Embryonic facial prominence (tissue), 1 donor: ENCODE data around the gene GLI3.

Experiments
- DNase-seq: peaks from one replicate; pipeline ENCODE4 v3.0.0-alpha.2; 2016; ENCODE audit errors: extremely low spot score

Gene GLI3

DNA sequence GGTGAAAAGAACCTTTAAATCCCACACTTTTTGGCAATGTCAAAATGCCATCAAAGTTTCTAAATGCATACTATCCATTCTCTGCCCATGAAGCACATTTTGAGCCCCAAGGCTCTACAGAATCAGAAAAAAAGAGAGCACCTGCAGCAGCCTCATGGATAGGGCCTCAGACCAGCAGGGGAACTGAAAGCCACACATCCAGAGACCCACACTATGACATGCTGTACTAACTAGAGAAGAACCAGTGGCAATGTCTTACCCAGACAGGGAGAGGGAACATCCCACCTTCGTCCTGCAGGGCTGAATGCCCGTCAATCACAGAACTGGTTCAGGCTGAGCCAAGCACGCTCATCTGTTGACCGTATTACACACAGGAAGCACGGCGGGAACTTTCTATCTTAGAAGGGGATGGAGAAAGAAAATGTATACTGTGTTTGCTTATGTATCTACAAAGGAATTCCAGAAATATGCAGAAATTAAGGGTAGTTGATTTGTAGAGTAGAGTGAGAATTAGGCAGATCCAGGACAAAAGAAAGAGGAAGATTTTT, 237.2 kb downstream of the GLI3 start:
- DNase-seq, result no peak

DNA sequence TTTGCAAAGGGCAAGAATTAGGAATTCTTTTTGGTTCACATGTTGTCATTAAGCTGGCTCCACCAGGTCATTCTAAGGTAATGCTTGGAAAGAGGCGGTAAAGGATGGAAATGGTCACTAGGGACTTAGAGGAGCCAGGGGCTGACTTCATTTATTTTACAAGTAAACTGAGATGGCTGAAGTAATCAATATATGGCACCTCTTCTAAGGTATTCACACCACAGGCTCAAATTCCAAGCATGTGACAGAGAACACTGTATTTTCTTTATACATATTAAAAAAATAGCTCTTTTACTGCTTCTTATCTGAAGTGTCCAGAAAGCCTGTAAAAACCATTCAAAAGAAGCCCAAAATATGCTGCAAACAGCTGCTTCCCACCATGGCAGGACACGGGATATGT, 239.0 kb downstream of the GLI3 start:
- DNase-seq, result no peak

DNA sequence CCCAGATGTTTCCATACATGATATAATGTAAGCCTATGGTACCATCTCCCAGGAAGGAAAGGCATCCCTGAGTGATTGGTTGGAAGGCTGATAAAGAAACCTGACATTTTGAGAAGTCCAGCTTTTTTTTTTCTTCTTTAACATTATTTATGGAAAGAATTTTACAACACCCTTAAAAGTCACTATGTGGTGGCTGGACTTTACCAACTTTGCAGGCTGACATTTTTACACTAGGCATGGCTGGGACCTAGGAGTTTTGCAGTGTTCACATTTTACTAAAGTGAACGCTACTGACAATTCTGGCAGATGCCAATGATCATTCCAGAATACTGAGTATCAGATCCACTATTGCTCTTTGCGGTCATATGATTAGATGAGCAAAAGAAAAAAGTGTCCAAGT, 239.9 kb downstream of the GLI3 start:
- no peak for DNase-seq

DNA sequence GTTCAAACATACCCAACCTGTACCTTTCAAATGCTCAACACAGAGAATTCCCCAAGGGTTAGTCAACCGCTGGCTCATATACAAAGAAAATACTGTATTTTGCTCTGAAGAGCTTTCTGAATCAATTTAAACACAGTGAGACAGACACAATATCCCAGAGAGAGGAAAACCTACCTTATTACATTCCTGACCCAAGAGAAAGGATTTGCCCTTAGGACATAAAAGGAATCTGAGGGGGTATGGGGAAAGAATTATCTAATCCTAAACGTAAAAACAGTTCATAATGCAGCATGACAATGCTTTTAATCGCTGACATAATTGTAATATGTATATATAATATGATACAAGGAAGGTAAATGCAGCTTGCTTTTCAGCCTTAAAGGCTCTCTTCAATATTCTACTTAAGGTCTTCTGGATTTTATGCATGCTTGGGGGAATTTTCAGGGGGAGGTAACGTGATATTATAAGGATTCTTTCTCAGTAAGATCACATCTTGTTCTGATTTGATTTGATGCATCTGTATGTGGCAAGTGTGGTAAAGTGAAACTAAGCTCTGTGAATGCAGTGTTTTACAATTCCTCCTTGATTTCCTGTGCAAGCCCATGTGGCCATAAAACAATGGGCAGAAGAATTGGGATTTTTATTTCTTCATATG, 240.5 kb downstream of the GLI3 start:
- no peak for DNase-seq

DNA sequence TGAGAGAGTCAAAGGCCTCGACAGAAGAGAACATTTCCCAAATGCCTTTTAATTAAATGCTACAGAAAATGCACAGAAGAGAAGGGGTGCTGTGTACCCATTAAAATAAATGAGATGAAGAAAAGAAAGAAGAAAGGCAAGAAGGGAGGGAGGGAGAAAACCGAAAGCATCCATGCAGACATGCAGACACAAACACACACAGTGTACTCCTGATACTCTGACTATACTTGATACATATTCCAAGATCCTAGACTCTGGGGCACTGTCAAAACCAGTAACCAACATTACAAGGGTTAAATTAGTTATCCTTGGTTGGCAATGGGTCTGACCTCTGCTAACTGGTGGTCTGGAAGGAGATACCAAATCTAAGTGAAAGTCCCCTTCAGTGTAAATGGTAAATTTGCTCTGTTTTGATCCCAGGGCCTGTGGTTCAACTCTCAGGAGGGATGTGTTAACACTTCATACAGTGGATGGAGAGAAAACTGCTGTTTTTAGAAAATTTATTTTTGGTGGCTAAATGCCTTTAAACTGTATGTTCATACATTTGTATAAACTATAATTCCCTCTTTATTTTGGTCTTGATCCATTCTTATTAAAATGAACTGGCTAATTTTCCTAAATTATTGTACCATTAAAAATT, 241.3 kb downstream of the GLI3 start:
- no peak for DNase-seq

DNA sequence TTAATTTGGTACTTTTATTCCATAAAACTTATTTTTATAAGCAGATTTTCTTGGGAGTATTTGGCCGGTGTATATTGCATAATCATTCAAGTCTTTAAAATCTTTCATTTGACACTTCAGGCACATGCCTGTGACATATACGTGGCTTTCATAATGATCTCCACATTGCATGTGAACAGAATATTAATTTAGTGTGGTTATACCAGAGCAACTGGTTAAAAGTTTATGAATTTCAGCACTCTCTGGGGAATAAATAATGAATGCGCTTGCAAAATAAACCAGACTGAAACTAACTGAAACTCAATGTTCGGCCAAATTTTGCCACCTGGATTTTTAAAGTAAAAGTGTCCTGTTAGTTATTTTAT, 242.3 kb downstream of the GLI3 start:
- no peak for DNase-seq

DNA sequence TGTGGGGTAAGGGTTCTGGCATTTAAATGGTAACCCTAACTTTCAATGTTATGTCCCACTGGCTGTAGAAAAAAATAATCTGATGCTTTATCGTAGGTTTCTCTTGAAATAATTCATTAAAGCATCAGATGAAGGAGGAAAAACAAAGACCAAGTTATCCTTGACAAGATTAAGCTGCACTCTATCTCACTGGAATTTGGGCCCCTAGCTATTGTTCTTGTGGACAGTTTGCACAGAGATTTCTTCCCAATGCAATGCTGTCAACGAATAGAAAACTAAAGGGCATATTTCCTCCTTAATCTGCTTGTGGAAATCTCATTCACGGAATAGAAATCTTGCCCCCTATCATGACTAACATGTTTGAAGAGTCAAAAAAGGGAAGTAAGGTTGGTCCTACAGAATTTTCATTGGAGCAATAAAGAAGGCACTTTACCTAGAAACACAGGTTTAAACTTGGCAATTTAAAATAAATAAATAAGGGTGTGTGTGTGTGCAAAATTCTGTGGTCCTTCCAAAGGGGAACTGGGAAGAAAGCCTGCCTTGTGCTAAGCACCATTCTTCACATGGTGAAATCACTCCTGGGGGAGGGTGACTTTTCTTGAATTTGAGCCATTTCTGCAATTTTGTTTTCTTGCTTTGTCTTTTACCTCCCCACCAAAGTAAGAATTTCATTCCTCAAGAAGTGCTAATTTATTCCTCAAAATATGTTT, 242.8 kb downstream of the GLI3 start:
- DNase-seq, result no peak

DNA sequence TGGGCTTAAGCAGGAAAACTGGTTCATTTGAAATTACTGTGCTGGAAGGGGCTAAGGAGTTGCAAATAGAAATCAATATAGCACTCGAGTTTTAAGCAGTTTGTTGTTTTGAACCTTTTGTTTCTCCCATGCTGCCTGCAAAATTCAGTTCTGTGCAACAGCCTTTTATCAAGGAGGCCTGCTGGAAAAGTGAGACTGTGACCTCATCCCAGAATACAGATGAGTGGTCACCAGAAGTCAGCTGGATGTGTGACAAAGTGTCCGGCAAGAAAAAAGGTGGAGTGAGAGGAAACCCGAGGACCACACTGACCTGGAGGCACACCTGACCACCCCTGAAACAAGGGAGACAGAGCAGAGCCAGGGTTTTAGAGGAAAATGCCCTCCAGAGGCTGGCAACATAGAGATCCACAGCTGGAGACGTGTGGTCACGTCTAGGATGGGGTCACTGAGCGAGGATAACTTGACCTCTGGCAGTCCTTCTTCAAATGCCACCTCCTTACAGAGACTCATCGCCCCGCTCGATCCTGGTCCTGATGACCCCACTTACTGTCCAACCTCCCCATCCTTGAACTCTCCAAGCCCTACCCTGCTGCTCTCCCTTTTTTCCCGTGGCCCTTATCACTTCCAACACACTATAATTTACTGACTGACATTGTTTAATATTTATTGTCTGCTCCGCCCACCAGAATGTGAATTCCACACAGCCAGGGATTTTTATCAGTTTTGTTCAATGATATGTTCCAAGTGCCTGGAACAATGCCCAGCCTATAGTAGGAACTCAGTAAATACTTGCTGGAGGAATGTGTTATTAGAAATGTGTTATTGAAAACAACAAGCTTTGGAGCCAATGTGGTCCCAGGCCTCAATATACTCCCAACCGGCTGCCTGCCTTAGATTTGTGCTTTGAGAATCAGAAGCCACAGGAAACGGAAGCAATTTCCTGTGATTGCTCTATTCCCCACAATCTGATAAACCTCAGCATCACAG, 243.8 kb downstream of the GLI3 start:
- DNase-seq, result no peak

DNA sequence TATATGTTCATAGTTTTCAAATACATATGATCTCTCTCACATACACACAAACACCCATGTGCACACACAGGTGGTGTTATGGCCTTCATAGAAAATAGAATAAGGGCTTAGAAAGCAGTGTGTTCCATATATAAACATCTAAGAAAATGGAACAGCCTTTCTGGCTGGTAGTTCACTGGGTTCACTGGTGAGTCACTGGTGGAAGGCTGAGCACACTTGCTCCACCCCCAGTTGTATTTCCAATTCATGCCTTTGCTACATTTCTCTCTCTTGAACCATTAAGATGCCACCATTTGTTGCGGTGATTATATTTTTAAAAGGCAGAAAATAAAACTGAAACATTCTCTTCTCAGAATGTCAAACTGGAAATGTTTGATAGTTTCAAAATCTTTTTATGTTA, 252.1 kb downstream of the GLI3 start:
- DNase-seq, result no peak

DNA sequence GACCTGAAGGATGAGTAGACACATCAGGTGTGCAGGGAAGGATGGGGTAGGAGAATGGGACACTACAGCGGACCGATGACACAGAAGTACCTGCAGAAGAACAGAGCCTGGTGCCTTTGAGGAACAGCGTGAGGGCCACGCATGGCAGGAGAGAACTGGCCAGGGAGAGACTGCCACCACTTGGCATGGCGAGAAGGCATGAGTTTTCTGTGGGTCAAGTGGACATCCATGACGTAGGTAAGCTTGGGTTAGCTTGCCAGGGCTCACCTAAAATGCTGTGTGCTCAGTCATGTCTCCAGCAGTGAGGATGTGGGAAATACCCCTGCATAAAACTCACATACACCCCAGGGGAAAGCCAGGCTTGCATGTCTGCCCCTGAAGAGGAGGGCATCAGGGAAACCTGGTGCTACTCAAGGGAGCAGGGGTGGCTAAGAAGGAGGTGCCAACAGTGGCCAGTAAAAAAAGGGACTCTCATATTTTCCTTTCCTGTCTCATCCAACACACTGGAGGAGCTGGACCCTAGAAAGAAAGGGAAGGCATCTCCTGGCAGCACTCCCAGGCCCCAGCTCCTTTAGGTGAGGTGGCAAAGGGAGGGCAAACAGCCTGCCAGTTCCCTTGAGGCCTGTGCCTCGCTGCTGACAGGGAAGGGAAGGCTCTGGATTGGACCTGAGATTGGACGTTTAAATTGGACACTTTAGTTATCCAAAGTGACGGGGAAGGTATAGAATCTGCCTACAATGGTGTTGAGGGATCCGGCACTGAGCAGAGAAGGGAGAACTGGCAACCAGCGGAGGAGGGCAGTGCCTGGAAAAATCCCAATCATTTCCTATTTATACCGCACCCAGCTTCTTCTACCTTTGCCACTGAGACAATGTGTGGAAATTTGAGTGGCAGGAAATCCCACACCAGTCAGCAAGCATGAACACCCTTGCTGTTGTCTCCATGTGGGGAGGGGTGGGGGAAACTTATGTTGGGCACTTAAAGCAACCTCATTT, 255.7 kb downstream of the GLI3 start:
- DNase-seq, result no peak

DNA sequence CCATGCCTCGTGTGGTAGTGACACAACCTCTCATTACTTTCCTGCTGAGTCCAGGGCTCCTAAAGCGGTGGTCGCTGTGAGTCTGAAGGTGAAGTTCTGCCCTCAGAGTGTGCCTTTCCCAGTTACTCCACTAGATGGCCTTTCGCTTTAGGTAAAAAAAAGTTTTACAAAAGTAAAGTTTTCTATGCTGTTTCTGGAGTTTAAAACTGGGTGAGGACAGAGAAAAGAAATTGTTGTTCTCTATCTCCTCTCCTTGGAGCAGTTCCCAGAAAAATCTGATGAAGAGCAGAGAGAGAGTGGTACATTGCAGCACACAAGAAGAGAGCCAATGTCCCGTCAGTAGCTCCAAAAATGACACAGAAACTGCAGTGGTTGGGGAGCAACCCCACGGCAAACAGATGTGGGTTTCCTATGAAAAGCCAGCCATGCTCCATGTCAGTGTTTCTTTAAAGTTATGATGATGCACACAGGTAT, 257.1 kb downstream of the GLI3 start:
- DNase-seq, result peak; percentile 35

DNA sequence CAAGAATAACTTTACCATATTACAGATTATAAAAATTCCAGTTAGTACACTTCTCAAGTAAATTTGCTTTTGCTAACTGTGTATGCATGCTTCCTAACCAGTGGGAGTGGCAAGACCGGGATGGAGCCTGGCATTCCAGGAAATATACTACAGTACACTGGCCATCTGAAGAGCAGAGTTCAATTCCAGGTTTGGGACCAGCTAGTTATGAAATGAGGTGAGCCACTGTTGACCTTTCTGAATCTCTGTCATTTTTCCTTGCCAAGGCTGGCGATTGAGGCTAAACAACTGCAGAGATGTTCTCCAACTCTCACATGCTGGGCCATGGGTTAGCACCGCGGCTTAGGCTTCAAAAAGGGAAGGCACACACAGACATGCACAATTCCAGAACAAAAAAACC, 258.2 kb downstream of the GLI3 start:
- DNase-seq, result no peak

DNA sequence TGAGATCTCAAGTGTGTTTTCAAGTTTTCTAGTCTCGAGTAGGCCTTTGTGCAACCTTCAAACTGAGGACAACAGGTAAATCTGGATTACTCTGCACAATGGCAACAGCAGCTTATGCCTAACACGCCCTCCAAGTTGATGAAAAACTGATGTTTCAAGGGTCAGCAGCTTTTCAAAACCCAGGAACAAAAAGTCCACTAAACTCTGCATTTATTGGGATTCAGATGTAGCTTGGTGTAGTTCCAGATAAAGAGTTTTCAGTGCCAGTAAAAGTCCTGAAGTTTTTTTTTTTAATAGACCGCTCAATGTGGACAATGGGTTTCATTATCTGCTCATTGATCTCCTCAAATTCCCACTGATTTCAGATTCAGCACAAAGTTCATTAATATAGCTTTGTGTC, 259.3 kb downstream of the GLI3 start:
- DNase-seq, result no peak

DNA sequence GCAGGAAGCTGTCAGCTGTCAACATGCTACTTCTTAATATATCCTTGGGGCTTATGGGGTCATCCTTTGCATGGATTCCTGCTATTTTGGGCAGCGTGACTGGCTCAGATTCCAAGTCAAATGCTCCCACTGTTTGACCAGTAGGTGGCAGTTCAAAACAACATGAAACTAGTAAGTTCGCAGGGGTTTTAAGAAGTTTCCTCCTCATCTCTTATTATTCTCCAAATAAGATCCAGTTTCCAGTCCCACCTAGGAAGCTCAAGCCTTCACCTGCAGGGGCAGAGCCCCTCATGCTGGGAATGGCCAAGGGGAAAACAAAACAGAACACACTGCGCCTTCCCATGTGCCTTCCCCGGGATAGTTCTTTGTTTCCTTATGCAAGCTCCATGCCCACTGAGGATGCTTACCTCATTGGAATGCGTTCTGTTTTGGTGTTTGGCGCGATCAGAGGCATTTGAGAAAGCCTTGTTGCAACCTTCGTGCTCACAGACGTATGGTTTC, 259.8 kb downstream of the GLI3 start:
- peak; percentile 48 for DNase-seq

DNA sequence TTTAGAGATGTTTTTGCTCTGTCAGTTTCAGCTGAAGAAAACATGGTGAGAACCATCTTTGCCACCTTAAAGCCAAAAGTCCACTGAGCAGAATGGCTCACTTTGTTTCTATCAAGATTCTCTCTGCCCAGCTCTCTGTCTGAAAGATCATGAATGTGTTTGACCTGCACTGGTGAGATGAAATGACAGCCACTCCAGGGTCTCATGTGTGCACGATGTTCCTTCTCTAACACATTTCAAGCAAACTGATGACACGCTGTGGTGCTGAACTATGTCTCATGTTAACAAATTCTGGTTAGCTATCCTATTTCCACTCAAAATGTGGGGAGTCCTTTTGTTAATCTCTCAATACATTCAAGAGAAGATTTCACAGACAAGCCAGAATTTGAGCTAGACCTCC, 260.6 kb downstream of the GLI3 start:
- DNase-seq, result no peak

DNA sequence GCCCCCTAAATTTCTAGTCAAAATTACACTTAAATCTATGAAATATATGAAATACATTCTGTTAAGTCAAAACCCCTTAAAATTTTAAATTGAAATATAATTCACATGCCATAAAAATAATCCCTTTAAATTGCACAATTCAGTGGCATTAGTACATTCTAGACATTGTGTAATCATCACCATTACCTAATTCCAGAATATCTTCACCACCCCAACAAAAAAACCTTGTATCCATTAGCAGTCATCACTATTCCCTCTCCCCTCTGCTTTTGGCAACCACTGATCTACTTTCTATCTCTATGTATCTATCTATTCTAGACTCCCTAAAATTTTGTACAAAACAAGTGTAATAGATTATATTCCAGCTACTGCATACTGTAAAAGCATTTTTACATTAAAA, 261.2 kb downstream of the GLI3 start:
- DNase-seq, result no peak

DNA sequence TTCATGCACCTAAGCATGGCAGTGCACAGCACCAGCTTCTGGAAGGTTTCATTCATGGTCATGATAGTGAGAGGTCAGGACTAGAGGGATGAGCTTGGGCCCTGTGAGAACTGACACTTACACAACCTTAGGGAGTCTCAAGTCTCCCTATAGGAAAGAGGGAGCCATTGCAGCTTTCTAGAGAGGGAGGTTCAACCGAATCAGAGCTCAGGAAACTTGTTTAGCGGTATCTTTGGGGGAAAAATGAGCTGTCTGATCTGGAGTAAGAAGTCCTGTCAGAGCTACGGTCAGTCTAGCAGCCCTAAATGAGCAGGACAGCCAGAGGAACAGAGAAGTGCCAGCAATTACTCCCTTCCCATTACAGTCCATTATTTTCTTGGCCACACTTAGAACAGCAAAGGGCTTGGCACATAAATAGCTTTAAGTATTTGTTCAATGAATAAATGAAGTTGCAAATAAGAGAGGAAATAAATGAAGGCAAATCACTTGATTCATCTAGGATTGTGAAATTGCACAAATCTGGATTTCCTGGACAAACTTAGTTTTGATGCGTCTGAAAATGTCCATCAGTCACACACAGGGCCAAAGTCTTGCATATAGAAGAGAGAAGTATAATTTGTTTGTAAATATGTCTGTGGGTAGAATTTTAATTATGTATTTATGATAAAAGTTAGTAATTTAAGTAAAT, 262.0 kb downstream of the GLI3 start:
- DNase-seq, result no peak

DNA sequence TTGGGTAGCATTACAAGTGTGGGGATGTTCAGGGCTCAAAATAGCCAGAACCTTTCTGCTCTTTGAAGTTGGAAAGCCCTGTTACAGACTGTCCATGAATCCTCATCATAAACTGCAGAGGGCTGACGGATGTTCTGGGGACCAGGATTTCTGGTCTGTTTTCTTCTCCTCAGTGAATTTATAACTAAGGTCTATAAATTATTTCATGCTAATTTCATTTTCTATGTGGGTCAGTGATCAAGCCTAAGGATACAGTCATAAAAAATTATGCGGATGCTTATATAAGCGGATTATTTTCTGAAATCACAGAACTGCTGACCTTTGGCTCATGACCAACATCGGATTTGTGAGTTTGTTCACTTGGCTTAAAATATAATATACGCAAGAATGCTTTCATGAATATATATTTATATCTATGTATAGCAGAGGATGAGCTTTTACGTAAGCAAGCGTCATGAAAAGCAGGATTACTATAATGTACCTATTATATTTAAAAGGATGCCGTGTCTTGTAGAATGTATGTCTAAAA, 263.7 kb downstream of the GLI3 start:
- no peak for DNase-seq

DNA sequence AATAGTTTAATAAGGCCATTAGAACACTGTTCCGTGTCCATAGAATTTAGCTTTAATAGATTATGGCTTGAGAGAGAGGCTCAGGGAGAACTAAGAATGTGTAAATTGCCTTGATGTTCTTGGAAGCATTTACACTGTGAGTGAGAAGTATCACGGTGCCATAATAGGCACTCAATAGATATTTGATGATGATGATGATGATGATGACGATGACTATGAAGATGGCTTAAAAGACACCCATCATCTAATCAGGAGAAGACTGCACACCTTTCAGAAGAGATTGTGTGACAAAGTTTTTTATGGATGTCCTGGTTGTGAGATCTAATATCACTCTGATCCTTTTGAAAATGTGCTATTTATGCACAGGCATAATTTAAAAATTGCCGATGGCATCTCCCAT, 264.2 kb downstream of the GLI3 start:
- DNase-seq, result no peak
